NK-92 treated with Interleukin-12 subunit alpha and Interleukin-12 subunit beta, amount 100 ng/mL, for 24 hours (cell line): ENCODE results near the gene TNN.

Experiments
- DNase-seq: peaks from one replicate; lab custom pipeline; 2025; lab: John Stamatoyannopoulos, UW

TNN gene

DNA sequence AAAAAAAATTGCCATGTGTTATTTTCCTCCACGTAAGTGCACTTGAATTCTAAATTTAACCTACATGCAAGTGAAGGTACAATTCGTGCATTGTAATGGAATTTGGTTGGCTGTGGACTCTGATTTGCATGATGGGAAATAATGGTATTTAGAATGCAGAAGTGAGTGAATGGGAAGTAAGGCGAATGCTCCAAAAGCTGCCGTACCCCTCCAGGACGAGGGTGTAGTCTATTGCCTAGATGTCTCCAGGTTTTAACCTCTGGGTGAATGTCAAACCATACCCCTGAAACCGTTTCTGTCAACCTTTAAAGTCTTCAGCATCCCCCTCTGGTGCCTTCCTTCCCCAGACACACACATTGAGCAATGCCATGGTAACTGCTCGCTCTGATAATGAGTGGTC, 80.4 kb downstream of the TNN start:
- no peak for DNase-seq

- DNase-seq: no peak
Measured at GRCh38 chr1:175150596-175151319, 83.1 kb downstream of the TNN start.

GRCh38 chr1:175152006-175152652, 84.5 kb downstream of the TNN start:
- peak; percentile 5 for DNase-seq

GRCh38 chr1:175154629-175155472, 87.2 kb downstream of the TNN start:
- peak; percentile 50 for DNase-seq

- no peak for DNase-seq
Measured at GRCh38 chr1:175155473-175155856, 87.8 kb downstream of the TNN start.

- no peak for DNase-seq
Measured at GRCh38 chr1:175155936-175156335, 88.3 kb downstream of the TNN start.

- no peak for DNase-seq
Measured at GRCh38 chr1:175157200-175157599, 89.6 kb downstream of the TNN start.

- DNase-seq: no peak
Measured at GRCh38 chr1:175158170-175158591, 90.5 kb downstream of the TNN start.

DNA sequence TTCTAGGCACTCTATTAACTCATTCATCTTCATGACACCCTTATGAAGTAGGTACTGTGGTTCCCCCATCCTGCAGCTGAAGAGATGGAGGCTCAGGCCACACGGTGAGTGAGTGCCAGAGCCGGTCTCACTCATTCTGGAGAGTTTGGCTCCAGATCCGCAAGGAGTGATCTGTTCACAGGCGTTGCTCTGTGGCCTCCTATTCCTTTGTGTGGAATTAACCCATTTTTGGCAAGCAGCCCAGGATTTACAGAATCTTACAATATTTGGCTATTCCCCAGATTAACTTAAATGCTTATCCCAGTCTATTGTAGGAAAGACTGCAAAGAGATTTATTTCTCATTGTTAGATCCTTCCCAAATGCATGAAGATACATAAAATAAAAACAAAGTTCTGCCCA, 95.3 kb downstream of the TNN start:
- no peak for DNase-seq

- no peak for DNase-seq
Measured at GRCh38 chr1:175163702-175164101, 96.1 kb downstream of the TNN start.

DNA sequence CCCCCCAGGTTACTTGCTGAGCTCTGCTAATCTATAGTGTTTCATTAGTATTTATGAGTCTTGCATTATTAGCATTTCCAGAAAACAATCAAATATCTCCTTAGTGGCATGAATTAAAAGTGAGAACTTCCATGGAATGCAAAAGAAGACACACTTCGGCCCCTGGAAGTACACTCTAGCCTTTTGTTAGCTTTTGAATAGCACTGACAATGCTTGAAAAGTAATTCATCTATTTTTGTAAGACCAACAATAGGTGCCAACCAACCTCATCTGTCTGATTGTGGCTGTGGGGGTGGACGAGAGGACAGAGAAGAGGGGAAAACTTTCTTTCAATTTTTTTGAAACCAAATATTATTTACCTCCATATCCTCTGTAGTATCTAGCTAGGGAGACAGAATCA, 97.1 kb downstream of the TNN start:
- DNase-seq: no peak

DNA sequence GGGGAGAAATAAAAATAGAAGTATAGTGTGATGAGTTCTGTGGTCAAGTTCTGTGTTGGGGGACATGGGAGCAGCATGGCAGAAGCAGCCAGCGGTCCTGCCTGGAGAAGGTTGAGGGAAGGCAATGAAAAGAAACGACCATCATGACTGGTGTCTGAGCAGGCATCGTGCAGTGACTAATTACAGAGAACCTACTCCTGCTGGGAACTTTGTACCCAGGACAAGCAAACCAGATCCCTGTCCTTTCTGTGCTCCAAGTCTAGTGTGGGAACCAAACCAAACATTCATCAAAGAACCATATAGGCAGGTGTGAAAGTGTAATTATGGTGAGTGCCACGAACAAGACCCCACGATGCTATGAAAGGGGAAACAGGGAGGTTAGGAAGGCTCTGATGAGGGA, 99.1 kb downstream of the TNN start:
- no peak for DNase-seq

DNA sequence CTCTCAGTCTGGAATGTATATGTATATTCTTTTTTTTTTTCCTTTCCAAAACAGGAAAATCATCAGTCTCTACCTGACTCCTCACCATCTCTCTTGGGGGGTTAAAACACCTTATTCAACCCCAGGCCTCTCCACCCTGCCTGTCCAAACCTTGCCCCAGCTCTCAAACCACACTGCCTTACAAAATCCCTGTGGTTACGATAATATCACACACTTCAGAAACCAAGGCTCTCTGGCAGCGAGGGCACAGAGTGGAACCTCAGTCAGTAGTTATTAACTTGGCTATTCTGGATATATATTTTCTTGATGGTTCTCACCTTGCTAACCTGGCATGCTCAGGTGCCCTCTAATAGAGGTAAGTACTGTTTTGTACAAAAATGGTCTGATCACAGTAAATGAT, 100.2 kb downstream of the TNN start:
- DNase-seq: no peak

DNA sequence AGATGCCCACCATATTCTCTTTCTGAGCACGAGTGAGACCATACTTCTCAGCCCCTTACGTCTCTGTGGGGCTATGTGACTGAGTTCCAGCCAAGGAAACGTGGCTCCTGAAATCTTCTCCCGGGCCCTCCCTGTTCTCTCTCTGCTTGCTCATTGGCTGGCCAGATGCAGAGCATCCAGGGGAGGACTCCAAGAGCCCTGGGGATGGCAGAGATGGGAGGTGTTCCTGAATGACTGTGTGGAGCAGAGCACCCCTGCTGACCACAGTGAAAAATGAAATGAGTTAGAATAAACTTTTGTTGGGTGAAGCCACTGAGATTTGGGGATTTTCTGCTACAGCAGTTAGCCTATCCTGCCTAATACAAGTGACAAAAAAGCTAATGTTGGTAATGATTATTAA, 101.1 kb downstream of the TNN start:
- no peak for DNase-seq

GRCh38 chr1:175169286-175170018, 101.8 kb downstream of the TNN start:
- no peak for DNase-seq

DNA sequence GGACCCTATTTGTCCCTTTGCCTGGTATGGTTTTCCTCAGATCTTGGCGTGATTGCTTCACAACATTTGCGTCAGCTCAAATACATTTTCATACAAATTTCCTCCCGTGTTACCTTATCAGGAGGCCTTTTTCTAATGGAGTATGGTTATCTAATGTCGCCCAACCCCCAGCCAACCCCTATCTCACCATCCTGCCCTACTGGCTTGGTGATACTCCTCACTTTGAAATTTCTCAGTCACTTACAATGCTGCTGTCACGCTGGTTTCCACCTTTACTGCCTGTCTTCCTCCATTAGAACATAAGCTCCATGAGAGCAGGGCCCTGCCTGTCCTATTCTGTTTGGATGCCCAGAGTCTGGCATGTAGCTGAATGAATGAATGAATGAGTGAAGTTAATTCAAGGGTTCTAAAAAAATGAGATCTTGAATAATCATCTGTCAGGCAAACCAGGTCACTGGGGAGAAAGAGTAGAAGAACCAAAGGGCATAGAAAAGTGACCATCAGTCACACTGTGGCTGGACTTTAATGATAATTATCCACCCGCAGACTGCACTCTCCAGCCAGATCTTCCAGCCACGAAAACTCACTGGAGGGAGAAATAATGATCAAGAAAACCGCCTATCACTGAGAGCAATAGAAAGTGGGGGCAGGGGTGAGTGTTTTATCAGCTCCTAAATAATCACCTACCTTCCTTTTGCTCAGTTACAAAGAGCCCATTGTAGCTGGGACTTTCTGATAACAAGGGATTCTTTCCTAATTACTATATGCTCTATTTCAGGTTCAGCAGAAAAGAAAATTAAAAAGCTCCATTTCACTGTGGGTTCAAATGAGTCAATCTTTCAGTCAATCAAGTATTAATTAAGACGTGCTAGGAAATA, 103.6 kb downstream of the TNN start:
- DNase-seq: no peak

DNA sequence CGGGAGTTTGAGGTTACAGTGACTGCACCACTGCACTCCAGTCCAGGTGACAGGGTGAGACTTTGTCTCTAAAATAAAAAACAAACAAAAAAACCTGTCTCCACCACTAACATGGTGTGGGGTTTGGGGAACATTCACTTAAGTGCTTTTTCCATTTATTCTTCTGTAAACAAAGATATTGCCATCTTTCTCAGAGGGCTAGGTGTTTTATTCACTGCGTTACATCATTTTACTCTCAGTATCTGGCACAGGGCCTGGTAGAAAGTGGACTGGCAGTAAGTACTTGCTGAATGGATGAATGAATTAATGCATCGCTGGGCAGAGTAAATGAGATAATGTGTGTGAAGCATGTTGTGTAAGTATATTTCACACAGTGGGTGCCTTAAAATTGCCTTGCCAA, 104.9 kb downstream of the TNN start:
- no peak for DNase-seq

GRCh38 chr1:175173531-175173930, 105.9 kb downstream of the TNN start:
- DNase-seq: no peak

- DNase-seq: no peak
Measured at GRCh38 chr1:175174309-175175102, 106.9 kb downstream of the TNN start.

DNA sequence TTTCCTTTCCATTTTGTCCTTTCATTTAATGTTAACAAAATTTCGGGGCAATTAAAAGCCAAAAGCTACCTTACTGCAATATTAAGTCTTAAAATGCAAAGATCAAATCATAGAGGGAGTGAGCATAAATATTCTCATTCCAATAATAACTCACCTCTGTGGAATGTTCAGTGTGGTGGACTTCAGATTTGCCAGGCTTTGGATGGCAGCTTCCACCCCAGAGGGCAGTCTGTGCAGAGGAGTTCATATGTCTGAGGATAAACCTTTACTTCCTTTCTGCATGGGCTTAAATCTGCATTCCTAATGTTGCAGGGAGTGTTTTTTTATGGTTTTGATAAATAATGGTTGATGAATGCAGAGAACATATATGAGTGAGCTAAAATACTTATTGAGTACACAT, 108.6 kb downstream of the TNN start:
- DNase-seq: no peak
